Renal cortex interstitium (tissue), 11 donors: ENCODE data around the gene GABRB1. TPM values are rescaled to one million over a fixed set of nuclear protein-coding genes. Genes with fewer than 3 reads are reported as not detected.

Experiments used
- DNase-seq, 11 donors: peaks; one replicate each; pipeline ENCODE4 v3.0.0-alpha.2; 2013; ENCODE audit warnings: low read depth in 9 of 11, low spot score in 4 of 11; ENCODE audit errors: extremely low read depth in 1 of 11
- polyA plus RNA-seq, 3 donors: library from polyadenylated mRNA; unstranded; fragments of 120-200 nt; gene quantifications; one replicate each; pipeline ENCODE4 v1.2.1, GENCODE V29; 2013; ENCODE audit not compliant: insufficient read length in 3 of 3

Gene GABRB1
- polyA plus RNA-seq, 3 donors: 0.36 to 0.85 (median 0.67) TPM

- DNase-seq: no peak
Measured at GRCh38 chr4:47475411-47475810, 444.0 kb downstream of the GABRB1 start.

Other genes with a start within 250 kb of the GABRB1 start
- not detected for gene COX7B2, start 122.3 kb upstream of the GABRB1 start, polyA plus RNA-seq
- gene GABRA4, start 38.0 kb upstream of the GABRB1 start, polyA plus RNA-seq: under 1 TPM; 0.04 to 0.14 (median 0.06) TPM